Naive B cell (primary cell): ENCODE results near the gene XPR1. TPM values are rescaled to one million over a fixed set of nuclear protein-coding genes. Genes with fewer than 3 reads are reported as not detected.
"Not testable (repeated sequence)": the region's sequence is repeated elsewhere in the genome, so short reads cannot be mapped to it uniquely, and the experiment has no call there.

Experiments used
- ATAC-seq, 2 donors: fragments of 150-1000 bp; cut with Tn5 transposase; 2 replicates each; pipeline ENCODE4 v1.10.0; 2021; ENCODE audit warnings: low read depth in 2 of 2, mild to moderate bottlenecking in 2 of 2, moderate library complexity in 2 of 2
- DNase-seq: peaks from one replicate; pipeline ENCODE4 v3.0.0; 2022
- H3K27ac Mint-ChIP-seq, 6 donors: one replicate each; pipeline ENCODE4 v1.8.0; 2020 to 2022; ENCODE audit warnings: mild to moderate bottlenecking in 6 of 6, mixed read lengths in 6 of 6, moderate library complexity in 5 of 6, inconsistent platforms in 2 of 6
- H3K27me3 Mint-ChIP-seq, 3 donors: one replicate each; pipeline ENCODE4 v1.8.0; 2021 to 2022; ENCODE audit warnings: mixed read lengths in 3 of 3, mild to moderate bottlenecking in 1 of 3
- H3K36me3 Mint-ChIP-seq, 2 donors: one replicate each; pipeline ENCODE4 v1.8.0; 2020 to 2022; ENCODE audit warnings: mixed read lengths in 2 of 2, inconsistent platforms in 1 of 2, mild to moderate bottlenecking in 1 of 2
- H3K4me1 Mint-ChIP-seq, 3 donors: one replicate each; pipeline ENCODE4 v1.8.0; 2020 to 2022; ENCODE audit warnings: mixed read lengths in 3 of 3, inconsistent platforms in 1 of 3, mild to moderate bottlenecking in 1 of 3, moderate library complexity in 1 of 3
- H3K4me3 Mint-ChIP-seq, 8 donors: one replicate each; pipeline ENCODE4 v1.8.0; 2020 to 2022; ENCODE audit warnings: mild to moderate bottlenecking in 8 of 8, mixed read lengths in 8 of 8, moderate library complexity in 8 of 8, inconsistent platforms in 2 of 8
- H3K9me3 Mint-ChIP-seq, 7 donors: one replicate each; pipeline ENCODE4 v1.8.0; 2020 to 2022; ENCODE audit warnings: mixed read lengths in 7 of 7, mild to moderate bottlenecking in 5 of 7, inconsistent platforms in 2 of 7, moderate library complexity in 1 of 7
- polyA plus RNA-seq, 6 donors: library from polyadenylated mRNA; unstranded; fragments of 300-500 nt; fragmentation: Illumina TruSeq; gene quantifications; one replicate each; pipeline ENCODE4 v1.2.3, GENCODE V29; 2021; ENCODE audit warnings: low read depth in 6 of 6

Gene XPR1
- polyA plus RNA-seq, 6 donors from 2014 or later = 2.3 to 6.0 (median 4.9) TPM

GRCh38 chr1:180849031-180849775, 217.4 kb downstream of the XPR1 start:
- H3K27ac Mint-ChIP-seq = no peak overlapping the region
- ATAC-seq (peak in 1 of 2 donors; percentile 52), DNase-seq (no peak)
- H3K27me3 Mint-ChIP-seq = no peaks in the 10 kb centered on the region
- peaks cover 4 to 20% (median 15%) of the 10 kb centered on the region in 7 donors for H3K9me3 Mint-ChIP-seq
- H3K4me1 Mint-ChIP-seq = peaks cover 14 to 26% (median 17%) of the 10 kb centered on the region in 3 donors
- H3K4me3 Mint-ChIP-seq = no peak overlapping the region
- H3K36me3 Mint-ChIP-seq = peaks cover 12 to 20% of the 10 kb centered on the region in 2 donors

DNA sequence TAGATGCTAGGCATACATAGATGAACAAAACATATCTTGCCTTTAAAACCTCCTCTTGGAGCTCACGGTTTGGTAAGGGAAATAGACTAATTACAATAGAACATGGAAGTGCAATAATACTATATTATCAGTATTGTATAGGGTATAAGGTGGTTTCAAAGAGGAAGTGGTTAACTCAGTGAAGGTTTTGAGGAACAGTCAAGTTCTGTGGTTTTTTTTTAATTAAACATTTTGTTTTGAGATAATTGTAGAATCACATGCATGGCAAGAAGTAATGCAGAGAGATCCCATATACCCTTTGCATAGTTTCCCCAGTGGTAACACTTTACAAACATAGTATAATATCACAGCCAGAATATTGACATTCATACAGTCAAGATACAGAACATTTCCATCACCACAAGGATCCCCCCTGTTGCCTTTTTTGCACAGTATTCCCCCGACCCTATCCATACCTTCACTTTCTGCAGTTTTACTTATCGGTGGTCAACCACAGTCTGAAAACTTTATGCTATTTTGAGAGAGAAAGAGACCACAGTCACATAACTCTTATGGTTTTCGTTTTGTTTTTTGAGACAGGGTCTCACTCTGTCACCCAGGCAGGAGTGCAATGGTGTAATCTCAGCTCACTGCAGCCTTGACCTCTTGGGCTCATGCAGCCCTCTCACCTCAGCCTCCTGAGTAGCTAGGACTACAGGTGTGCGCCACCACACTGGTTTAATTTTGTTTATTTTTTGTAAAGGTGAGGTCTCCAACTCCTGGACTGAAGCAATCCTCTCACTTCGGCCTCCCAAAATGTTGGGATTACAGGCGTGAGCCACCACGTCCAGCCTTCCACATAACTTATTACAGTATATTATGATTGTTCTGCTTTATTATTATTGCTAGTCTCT, 220.4 kb downstream of the XPR1 start:
- Mint-ChIP-seq H3K36me3 (peaks cover 19 to 20% of the 10 kb centered on the region in 2 donors), H3K4me3 (peak overlapping the region in 1 of 8 donors; percentile 25), H3K4me1 (peaks cover 16 to 30% (median 17%) of the 10 kb centered on the region in 3 donors), H3K27ac (no peak overlapping the region), H3K27me3 (no peaks in the 10 kb centered on the region), H3K9me3 (peaks cover 4 to 20% (median 15%) of the 10 kb centered on the region in 7 donors)
- DNase-seq (peak; percentile 29), ATAC-seq (peak; percentile 83 to 94)

DNA sequence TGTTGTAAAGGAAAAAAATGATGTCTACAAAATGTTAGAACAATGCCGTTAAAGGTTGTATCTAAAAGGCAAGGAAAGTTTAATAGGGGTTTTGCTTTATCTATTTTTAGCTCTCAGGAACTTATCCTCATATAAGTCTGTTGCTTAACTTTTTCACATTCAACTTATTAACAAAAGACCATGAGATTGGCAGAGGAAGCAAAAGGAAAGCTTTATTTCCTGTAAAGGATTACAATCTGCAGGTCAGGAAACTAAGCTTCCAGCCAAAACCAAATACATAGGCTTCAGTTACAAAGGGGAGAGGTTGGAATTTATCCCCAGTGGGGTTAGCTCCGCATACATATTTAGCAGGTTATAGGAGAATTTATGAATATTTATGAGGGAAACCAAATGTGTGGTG, 222.2 kb downstream of the XPR1 start:
- Mint-ChIP-seq H3K4me1 (peaks cover 16 to 30% (median 17%) of the 10 kb centered on the region in 3 donors), H3K27ac (no peak overlapping the region), H3K36me3 (peaks cover 11 to 19% of the 10 kb centered on the region in 2 donors), H3K27me3 (no peaks in the 10 kb centered on the region), H3K4me3 (no peak overlapping the region), H3K9me3 (peaks cover 4 to 20% (median 13%) of the 10 kb centered on the region in 7 donors)
- ATAC-seq (no peak), DNase-seq (no peak)

GRCh38 chr1:180854456-180854855, 222.6 kb downstream of the XPR1 start:
- H3K9me3 Mint-ChIP-seq = peaks cover 4 to 20% (median 12%) of the 10 kb centered on the region in 7 donors
- H3K36me3 Mint-ChIP-seq = peaks cover 10 to 19% of the 10 kb centered on the region in 2 donors
- peak overlapping the region in 1 of 6 donors; percentile 22 for H3K27ac Mint-ChIP-seq
- H3K27me3 Mint-ChIP-seq = no peaks in the 10 kb centered on the region
- H3K4me1 Mint-ChIP-seq = peaks cover 16 to 30% (median 17%) of the 10 kb centered on the region in 3 donors
- ATAC-seq (no peak), DNase-seq (no peak)
- H3K4me3 Mint-ChIP-seq = no peak overlapping the region

GRCh38 chr1:180857947-180858725, 226.3 kb downstream of the XPR1 start:
- H3K9me3 Mint-ChIP-seq, H3K4me3 Mint-ChIP-seq, H3K36me3 Mint-ChIP-seq, H3K27me3 Mint-ChIP-seq, DNase-seq, ATAC-seq: not testable (repeated sequence)
- Mint-ChIP-seq H3K4me1 (peaks cover 3 to 13% (median 4%) of the 10 kb centered on the region in 3 donors), H3K27ac (peak overlapping the region in 4 of 6 donors; percentile 9 to 74 (median 48))

DNA sequence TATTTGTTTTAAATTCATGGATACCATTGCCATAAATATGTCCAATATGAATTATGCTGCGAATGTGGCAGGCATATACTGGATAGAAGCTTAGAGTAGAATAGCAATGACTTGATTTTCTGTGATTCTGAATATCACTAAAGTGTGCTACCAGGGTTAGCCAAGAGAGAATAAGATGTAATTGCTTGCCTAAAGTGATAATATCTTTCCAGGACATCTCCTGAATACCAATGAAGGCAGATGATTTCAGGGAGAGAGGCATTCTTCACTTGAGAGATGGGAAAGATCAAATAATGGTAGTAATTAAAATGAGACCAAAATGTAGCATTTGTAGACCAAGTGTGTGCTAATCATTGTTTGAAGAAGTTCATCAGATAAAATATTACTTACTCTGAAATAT, 227.5 kb downstream of the XPR1 start:
- Mint-ChIP-seq H3K4me1 (peaks cover 0 to 3% (median 1%) of the 10 kb centered on the region in 3 donors), H3K9me3 (no peaks in the 10 kb centered on the region), H3K36me3 (peaks cover 4 to 7% of the 10 kb centered on the region in 2 donors), H3K27me3 (no peaks in the 10 kb centered on the region), H3K27ac (no peak overlapping the region), H3K4me3 (no peak overlapping the region)
- DNase-seq = no peak
- no peak for ATAC-seq

DNA sequence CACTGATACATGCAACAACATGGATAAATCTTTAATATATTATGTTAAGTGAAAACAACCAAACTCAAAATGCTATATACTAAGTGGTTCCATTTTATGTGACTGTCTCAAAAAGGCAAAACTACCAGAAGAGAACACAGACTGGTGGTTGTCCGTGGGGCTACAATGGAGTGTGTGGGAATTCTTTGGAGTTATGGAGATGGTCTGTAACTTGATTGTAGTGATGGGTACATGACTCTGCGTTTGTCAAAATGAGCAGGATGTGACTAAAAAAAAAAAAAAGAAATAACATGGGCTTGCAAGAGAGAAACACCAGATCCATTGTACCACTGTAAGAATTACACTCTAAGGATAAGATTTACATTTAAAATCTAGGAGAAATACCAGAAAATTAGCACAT, 228.7 kb downstream of the XPR1 start:
- Mint-ChIP-seq H3K4me3 (no peak overlapping the region), H3K9me3 (no peaks in the 10 kb centered on the region), H3K27ac (no peak overlapping the region), H3K27me3 (no peaks in the 10 kb centered on the region), H3K36me3 (peaks cover 9 to 15% of the 10 kb centered on the region in 2 donors), H3K4me1 (no peaks in the 10 kb centered on the region)
- ATAC-seq (no peak), DNase-seq (no peak)

DNA sequence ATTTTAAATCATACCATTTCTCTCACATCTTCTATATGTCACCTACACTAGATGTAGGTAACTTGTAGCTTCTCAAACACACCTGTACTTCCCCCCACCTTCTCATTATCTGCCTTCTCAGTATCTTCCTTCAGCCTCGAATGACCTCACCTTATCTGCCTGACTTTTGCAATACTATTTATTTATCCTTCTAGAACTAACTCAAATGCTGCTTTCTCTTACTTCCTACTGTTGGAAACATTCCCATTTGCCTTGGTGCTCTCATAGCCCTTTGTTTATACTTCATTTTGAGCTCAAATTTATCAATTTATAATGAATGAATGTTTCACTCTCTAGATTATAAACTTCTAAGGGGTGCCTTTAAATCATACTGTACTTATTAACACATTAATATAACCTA, 230.5 kb downstream of the XPR1 start:
- no peak overlapping the region for H3K27ac Mint-ChIP-seq
- no peaks in the 10 kb centered on the region for H3K27me3 Mint-ChIP-seq
- no peaks in the 10 kb centered on the region for H3K9me3 Mint-ChIP-seq
- H3K4me1 Mint-ChIP-seq = no peaks in the 10 kb centered on the region
- ATAC-seq = no peak
- no peak for DNase-seq
- peaks cover 8 to 9% of the 10 kb centered on the region in 2 donors for H3K36me3 Mint-ChIP-seq
- H3K4me3 Mint-ChIP-seq = no peak overlapping the region

DNA sequence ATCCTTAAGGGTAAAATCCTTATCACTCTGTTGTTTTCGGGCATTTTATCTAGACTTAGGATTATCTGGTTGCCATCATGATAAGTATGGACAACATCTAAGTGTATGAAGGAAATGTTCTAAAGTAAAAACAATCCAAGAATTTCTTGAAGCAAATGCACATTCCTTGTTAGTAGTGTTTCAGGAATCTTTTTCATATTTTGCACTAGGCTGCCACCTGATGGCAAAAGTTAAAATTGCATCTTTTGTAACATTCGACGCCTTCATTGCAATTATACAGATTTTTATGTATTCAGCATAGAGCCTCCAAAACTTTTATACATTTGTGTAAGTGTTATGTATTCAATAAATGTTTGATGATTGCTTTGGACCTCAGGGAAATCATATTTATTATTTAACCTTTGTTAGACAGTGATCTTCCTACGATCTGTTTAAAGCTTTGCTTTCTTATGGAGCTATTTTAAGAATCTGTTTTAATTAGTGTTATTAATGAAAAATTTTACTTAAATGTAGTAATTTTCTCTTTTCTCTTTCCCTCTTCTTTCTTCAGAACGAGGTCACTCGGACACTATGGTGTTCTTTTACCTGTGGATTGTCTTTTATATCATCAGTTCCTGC, 231.4 kb downstream of the XPR1 start:
- H3K4me3 Mint-ChIP-seq = no peak overlapping the region
- H3K36me3 Mint-ChIP-seq = peaks cover 8 to 9% of the 10 kb centered on the region in 2 donors
- DNase-seq = peak; percentile 21
- no peaks in the 10 kb centered on the region for H3K27me3 Mint-ChIP-seq
- no peak for ATAC-seq
- H3K9me3 Mint-ChIP-seq = no peaks in the 10 kb centered on the region
- no peak overlapping the region for H3K27ac Mint-ChIP-seq
- no peaks in the 10 kb centered on the region for H3K4me1 Mint-ChIP-seq

DNA sequence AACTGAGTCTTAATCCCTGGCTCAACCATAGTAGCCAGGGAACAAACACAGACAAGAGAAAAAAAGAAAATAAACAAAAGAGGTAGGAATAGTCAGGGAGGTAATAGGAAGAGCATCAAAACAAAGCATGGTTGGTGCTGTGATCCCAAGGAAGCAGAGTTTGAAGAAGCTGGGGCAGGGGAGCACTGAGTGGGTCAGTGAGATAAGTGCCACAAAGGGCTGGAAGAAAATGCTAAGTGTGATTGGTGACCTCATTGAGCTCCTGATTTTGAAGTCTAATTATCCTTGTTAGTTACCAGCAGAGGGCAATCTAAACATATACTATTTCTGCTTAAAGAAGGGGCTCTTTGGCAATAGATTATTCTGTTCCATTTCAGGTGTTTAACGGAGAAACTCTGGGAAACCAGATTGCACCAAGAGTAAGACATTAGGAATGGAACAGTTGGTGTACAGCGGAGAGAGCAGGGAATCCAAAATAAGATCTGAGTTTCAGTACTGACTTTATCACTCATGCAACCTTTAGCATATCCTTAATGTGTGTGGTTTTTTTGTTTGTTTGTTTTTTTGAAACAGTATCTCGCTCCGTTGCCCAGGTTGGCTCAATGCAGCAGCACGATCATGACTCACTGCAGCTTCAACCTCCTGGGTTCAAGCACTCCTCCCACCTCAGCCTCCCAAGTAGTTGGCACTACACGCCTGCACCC, 250.1 kb downstream of the XPR1 start:
- Mint-ChIP-seq H3K9me3 (no peaks in the 10 kb centered on the region), H3K27ac (peak overlapping the region in 1 of 6 donors; percentile 76), H3K27me3 (no peaks in the 10 kb centered on the region), H3K4me3 (no peak overlapping the region), H3K36me3 (peaks cover 5 to 7% of the 10 kb centered on the region in 2 donors), H3K4me1 (peaks cover 0 to 2% (median 0%) of the 10 kb centered on the region in 3 donors)
- ATAC-seq = no peak
- no peak for DNase-seq

GRCh38 chr1:180884588-180885300, 252.9 kb downstream of the XPR1 start:
- no peaks in the 10 kb centered on the region for H3K9me3 Mint-ChIP-seq
- no peak overlapping the region for H3K4me3 Mint-ChIP-seq
- ATAC-seq (no peak), DNase-seq (no peak)
- peaks cover 5 to 7% of the 10 kb centered on the region in 2 donors for H3K36me3 Mint-ChIP-seq
- no peaks in the 10 kb centered on the region for H3K27me3 Mint-ChIP-seq
- H3K4me1 Mint-ChIP-seq = peaks cover 8 to 18% (median 13%) of the 10 kb centered on the region in 3 donors
- peak overlapping the region in 1 of 6 donors; percentile 45 for H3K27ac Mint-ChIP-seq

GRCh38 chr1:180886338-180886737, 254.5 kb downstream of the XPR1 start:
- DNase-seq = no peak
- H3K4me1 Mint-ChIP-seq = peaks cover 8 to 19% (median 15%) of the 10 kb centered on the region in 3 donors
- no peaks in the 10 kb centered on the region for H3K27me3 Mint-ChIP-seq
- no peaks in the 10 kb centered on the region for H3K9me3 Mint-ChIP-seq
- H3K27ac Mint-ChIP-seq = peak overlapping the region in 1 of 6 donors; percentile 30
- peaks cover 5 to 7% of the 10 kb centered on the region in 2 donors for H3K36me3 Mint-ChIP-seq
- no peak for ATAC-seq
- H3K4me3 Mint-ChIP-seq = no peak overlapping the region
